Mucosa of descending colon (tissue), 3 donors: Measurements from ENCODE around the gene RNF11. TPM values are rescaled to one million over a fixed set of nuclear protein-coding genes. Genes with fewer than 3 reads are reported as not detected.

Experiments
- ATAC-seq: fragments of 200-7000 bp; cut with Tn5 transposase; one replicate; pipeline ENCODE4 v1.9.1; 2020; ENCODE audit warnings: mild to moderate bottlenecking, moderate library complexity
- DNase-seq, 3 donors: peaks; one replicate each; pipeline ENCODE4 v3.0.0-alpha.2; 2020
- H3K36me3 ChIP-seq: fragments of 200-600 bp; one replicate; pipeline ENCODE4 v1.8.0; 2021; ENCODE audit warnings: low read depth, mild to moderate bottlenecking
- H3K4me1 ChIP-seq: fragments of 200-600 bp; one replicate; pipeline ENCODE4 v1.8.0; 2021; ENCODE audit warnings: low read depth, mild to moderate bottlenecking
- H3K4me3 ChIP-seq: fragments of 200-600 bp; one replicate; pipeline ENCODE4 v1.8.0; 2021; ENCODE audit warnings: mild to moderate bottlenecking
- H3K9me3 ChIP-seq: fragments of 200-600 bp; one replicate; pipeline ENCODE4 v1.8.0; 2021; ENCODE audit warnings: mild to moderate bottlenecking
- CTCF ChIP-seq: fragments of 200-600 bp; IDR thresholded peaks from one replicate; pipeline ENCODE4 v1.8.0; 2022; ENCODE audit warnings: antibody characterized with exemption, mild to moderate bottlenecking
- intact Hi-C, 2 donors: fragments of 100-400 bp; cut with DNase I in 1 of 2; cut with micrococcal nuclease in 1 of 2; formaldehyde crosslinking; loops; one replicate each; pipeline versions ENCODE4 v1.11.0 to v1.11.1; 2022; cut with DNase I, micrococcal nuclease
- total RNA-seq, 3 donors: library from RNA; stranded (reverse); fragmentation: NEBNext Ultra II Directional in 2 of 3; extraction: Animal tissue kit (Norgen Biotek cat#: 25700) in 2 of 3; gene quantifications; one replicate each; pipeline versions ENCODE4 v1.2.1 to v1.2.4, GENCODE V29; 2021 to 2023
- donor health status: DM: no; HTN: no; CAD: no; lungs with moderate emphysema.
- donor health status: DM: no; HTN: no; CAD: no.
- donor health status: DM: no; HTN: yes; CAD: no.

Gene RNF11
- total RNA-seq, 3 donors from 2014 or later = 66.7 to 117 (median 84.7) TPM

- intact Hi-C loops = no loop called here
- TF ChIP-seq CTCF = no peak
- no peak overlapping the region for H3K4me3 ChIP-seq
- ATAC-seq = no peak
- no peaks in the 10 kb centered on the region for H3K9me3 ChIP-seq
- no peaks in the 10 kb centered on the region for H3K36me3 ChIP-seq
- DNase-seq = no peak
- peaks cover 7% of the 10 kb centered on the region for H3K4me1 ChIP-seq
Measured at GRCh38 chr1:51268634-51269033, 32.6 kb downstream of the RNF11 start.

GRCh38 chr1:51270751-51271150, 34.7 kb downstream of the RNF11 start:
- Histone ChIP-seq H3K4me1 (no peaks in the 10 kb centered on the region), H3K4me3 (no peak overlapping the region), H3K36me3 (no peaks in the 10 kb centered on the region), H3K9me3 (no peaks in the 10 kb centered on the region)
- TF ChIP-seq CTCF = no peak
- ATAC-seq (no peak), DNase-seq (no peak)
- intact Hi-C loops = no loop called here

- H3K36me3 ChIP-seq = no peaks in the 10 kb centered on the region
- H3K4me1 ChIP-seq = no peaks in the 10 kb centered on the region
- DNase-seq (no peak), ATAC-seq (no peak)
- no peaks in the 10 kb centered on the region for H3K9me3 ChIP-seq
- intact Hi-C loops = no loop called here
- no peak for TF ChIP-seq CTCF
- H3K4me3 ChIP-seq = no peak overlapping the region
Measured at GRCh38 chr1:51272916-51273315, 36.8 kb downstream of the RNF11 start.

- TF ChIP-seq CTCF = no peak
- ATAC-seq (no peak), DNase-seq (no peak)
- Histone ChIP-seq H3K4me3 (no peak overlapping the region), H3K9me3 (no peaks in the 10 kb centered on the region), H3K4me1 (no peaks in the 10 kb centered on the region), H3K36me3 (no peaks in the 10 kb centered on the region)
- intact Hi-C loops = no loop called here
Measured at GRCh38 chr1:51274676-51275075, 38.6 kb downstream of the RNF11 start.

- no peaks in the 10 kb centered on the region for H3K36me3 ChIP-seq
Measured at GRCh38 chr1:51276286-51276685, 40.2 kb downstream of the RNF11 start.

More at GRCh38 chr1:51276286-51276685, 40.2 kb downstream of the RNF11 start:
- TF ChIP-seq CTCF = no peak
- intact Hi-C loops = no loop called here
- no peak overlapping the region for H3K4me3 ChIP-seq
- no peak for DNase-seq
- H3K9me3 ChIP-seq = no peaks in the 10 kb centered on the region
- ATAC-seq = no peak
- H3K4me1 ChIP-seq = no peaks in the 10 kb centered on the region
